Thoracic aorta (tissue), 2 donors: ENCODE results near the gene INHBE. TPM values are rescaled to one million over a fixed set of nuclear protein-coding genes. Genes with fewer than 3 reads are reported as not detected.
"Not testable (repeated sequence)": the region's sequence is repeated elsewhere in the genome, so short reads cannot be mapped to it uniquely, and the experiment has no call there.

Experiments
- ATAC-seq: fragments of 150-250 bp; one replicate; pipeline ENCODE4 v1.8.0; 2017; ENCODE audit warnings: low read depth; ENCODE audit not compliant: insufficient number of reproducible peaks, low FRiP score
- DNase-seq: peaks from one replicate; pipeline ENCODE4 v3.0.0-alpha.2; 2020; ENCODE audit warnings: low spot score
- H3K27ac ChIP-seq, 2 donors: fragments of 200-600 bp; sonication (generic); 1 replicate in 1 of 2; 2 replicates in 1 of 2; pipeline ENCODE4 v1.5.1; 2016; ENCODE audit warnings: mild to moderate bottlenecking in 2 of 2, moderate library complexity in 2 of 2
- H3K27me3 ChIP-seq: fragments of 200-600 bp; sonication (generic); replicated peaks from 2 replicates; pipeline ENCODE4 v1.6.0; 2016; ENCODE audit warnings: mild to moderate bottlenecking; ENCODE audit not compliant: insufficient read depth
- H3K36me3 ChIP-seq: fragments of 200-600 bp; sonication (generic); one replicate; pipeline ENCODE4 v1.5.1; 2016
- H3K4me1 ChIP-seq, 2 donors: fragments of 200-600 bp; sonication (generic); 1 replicate in 1 of 2; 2 replicates in 1 of 2; pipeline versions ENCODE4 v1.5.1 to v1.6.0; 2016; ENCODE audit warnings: low read depth in 2 of 2, mild to moderate bottlenecking in 1 of 2; ENCODE audit not compliant: control insufficient read depth in 1 of 2
- H3K4me3 ChIP-seq: fragments of 200-600 bp; sonication (generic); 2 replicates; pipeline ENCODE4 v1.5.1; 2016; ENCODE audit warnings: mild to moderate bottlenecking
- H3K9me3 ChIP-seq: fragments of 200-600 bp; sonication (generic); 2 replicates; pipeline ENCODE4 v1.5.1; 2016
- total RNA-seq, 2 donors: library from RNA; depleted of rRNA; stranded (reverse); fragments of >200 nt; gene quantifications; one replicate each; pipeline versions ENCODE4 v1.1.0 to v1.2.3, GENCODE V29; 2016
- TF ChIP-seq, protein P1 (sequence below): fragments of 200-600 bp; sonication (generic); IDR thresholded peaks from one replicate; pipeline ENCODE4 v1.5.1; 2019; ENCODE audit warnings: antibody characterized with exemption

Gene INHBE
- total RNA-seq, 2 donors from 2014 or later: not detected

- no peaks in the 10 kb centered on the region for H3K36me3 ChIP-seq
- TF ChIP-seq, protein P1, sequence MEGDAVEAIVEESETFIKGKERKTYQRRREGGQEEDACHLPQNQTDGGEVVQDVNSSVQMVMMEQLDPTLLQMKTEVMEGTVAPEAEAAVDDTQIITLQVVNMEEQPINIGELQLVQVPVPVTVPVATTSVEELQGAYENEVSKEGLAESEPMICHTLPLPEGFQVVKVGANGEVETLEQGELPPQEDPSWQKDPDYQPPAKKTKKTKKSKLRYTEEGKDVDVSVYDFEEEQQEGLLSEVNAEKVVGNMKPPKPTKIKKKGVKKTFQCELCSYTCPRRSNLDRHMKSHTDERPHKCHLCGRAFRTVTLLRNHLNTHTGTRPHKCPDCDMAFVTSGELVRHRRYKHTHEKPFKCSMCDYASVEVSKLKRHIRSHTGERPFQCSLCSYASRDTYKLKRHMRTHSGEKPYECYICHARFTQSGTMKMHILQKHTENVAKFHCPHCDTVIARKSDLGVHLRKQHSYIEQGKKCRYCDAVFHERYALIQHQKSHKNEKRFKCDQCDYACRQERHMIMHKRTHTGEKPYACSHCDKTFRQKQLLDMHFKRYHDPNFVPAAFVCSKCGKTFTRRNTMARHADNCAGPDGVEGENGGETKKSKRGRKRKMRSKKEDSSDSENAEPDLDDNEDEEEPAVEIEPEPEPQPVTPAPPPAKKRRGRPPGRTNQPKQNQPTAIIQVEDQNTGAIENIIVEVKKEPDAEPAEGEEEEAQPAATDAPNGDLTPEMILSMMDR: no peak
- ATAC-seq: no peak
- no peak overlapping the region for H3K27ac ChIP-seq
- H3K4me3 ChIP-seq: no peak overlapping the region
- no peaks in the 10 kb centered on the region for H3K9me3 ChIP-seq
- H3K4me1 ChIP-seq: peaks cover 23% of the 10 kb centered on the region in 2 donors
- DNase-seq: no peak
- H3K27me3 ChIP-seq: no peaks in the 10 kb centered on the region
Observed at GRCh38 chr12:57418255-57418654, 36.9 kb upstream of the INHBE start.

GRCh38 chr12:57419495-57419894 is 35.6 kb upstream of the INHBE start:
- Histone ChIP-seq H3K36me3 (no peaks in the 10 kb centered on the region), H3K4me1 (peaks cover 23% of the 10 kb centered on the region in 2 donors), H3K9me3 (no peaks in the 10 kb centered on the region), H3K27ac (no peak overlapping the region), H3K4me3 (no peak overlapping the region), H3K27me3 (no peaks in the 10 kb centered on the region)
- ATAC-seq: no peak
- no peak for DNase-seq
- TF ChIP-seq, protein P1: no peak

GRCh38 chr12:57420482-57420881 is 34.6 kb upstream of the INHBE start:
- H3K36me3 ChIP-seq: no peaks in the 10 kb centered on the region
- peaks cover 18 to 23% of the 10 kb centered on the region in 2 donors for H3K4me1 ChIP-seq
- DNase-seq (no peak), ATAC-seq (no peak)
- no peak overlapping the region for H3K4me3 ChIP-seq
- H3K27ac ChIP-seq: no peak overlapping the region
- H3K9me3 ChIP-seq: no peaks in the 10 kb centered on the region
- TF ChIP-seq, protein P1: no peak
- H3K27me3 ChIP-seq: no peaks in the 10 kb centered on the region

DNA sequence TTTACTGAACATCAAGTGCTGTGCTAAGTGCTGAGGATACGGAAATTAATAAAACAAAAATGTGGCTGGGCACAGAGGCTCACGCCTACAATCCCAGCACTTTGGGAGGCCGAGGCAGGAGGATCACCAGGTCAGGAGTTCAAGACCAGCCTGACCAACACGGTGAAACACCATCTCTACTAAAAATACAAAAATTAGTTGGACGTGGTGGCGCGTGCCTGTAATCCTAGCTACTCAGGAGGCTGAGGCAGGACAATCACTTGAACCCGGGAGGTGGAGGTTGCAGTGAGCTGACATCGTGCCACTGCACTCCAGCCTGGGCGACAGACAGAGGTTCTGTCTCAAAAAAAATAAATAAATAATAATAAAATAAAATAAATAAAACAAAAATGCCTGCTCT is 28.2 kb upstream of the INHBE start:
- H3K27ac ChIP-seq, H3K36me3 ChIP-seq, DNase-seq, H3K27me3 ChIP-seq, H3K9me3 ChIP-seq, ATAC-seq, H3K4me3 ChIP-seq: not testable (repeated sequence)
- peaks cover 3 to 14% of the 10 kb centered on the region in 2 donors for H3K4me1 ChIP-seq

GRCh38 chr12:57428965-57429364 is 26.1 kb upstream of the INHBE start:
- DNase-seq (no peak), ATAC-seq (no peak)
- H3K27ac ChIP-seq: peak overlapping the region in 1 of 2 donors; percentile 91
- H3K9me3 ChIP-seq: no peaks in the 10 kb centered on the region
- H3K36me3 ChIP-seq: no peaks in the 10 kb centered on the region
- peaks cover 3 to 14% of the 10 kb centered on the region in 2 donors for H3K4me1 ChIP-seq
- no peaks in the 10 kb centered on the region for H3K27me3 ChIP-seq
- H3K4me3 ChIP-seq: no peak overlapping the region
- TF ChIP-seq, protein P1: no peak

- H3K4me1 ChIP-seq: peaks cover 3 to 14% of the 10 kb centered on the region in 2 donors
- H3K27me3 ChIP-seq: no peaks in the 10 kb centered on the region
- TF ChIP-seq, protein P1: no peak
- DNase-seq (no peak), ATAC-seq (no peak)
- H3K4me3 ChIP-seq: peak overlapping the region; percentile 78
- no peaks in the 10 kb centered on the region for H3K9me3 ChIP-seq
- H3K27ac ChIP-seq: peak overlapping the region; percentile 91
- H3K36me3 ChIP-seq: no peaks in the 10 kb centered on the region
Observed at GRCh38 chr12:57429473-57430111, 25.5 kb upstream of the INHBE start.
